NCI-H2029 treated with DMSO at 0.1 percent for 48 hours (cell line): ENCODE measurements around the gene ABCC5.
A peak's percentile ranks its signal among the peaks of the same experiment; 100 is the strongest.
"Not testable (repeated sequence)": the region's sequence is repeated elsewhere in the genome, so short reads cannot be mapped to it uniquely, and the experiment has no call there.

ENCODE experiments used
- DNase-seq: peaks from one replicate; lab custom pipeline; 2025; lab: John Stamatoyannopoulos, UW

Gene ABCC5

GRCh38 chr3:183892610-183893214 is 125.0 kb downstream of the ABCC5 start:
- DNase-seq: peak; percentile 65

- DNase-seq: no peak
These were observed 131.9 kb downstream of the ABCC5 start for GRCh38 chr3:183885766-183886165.

GRCh38 chr3:183884427-183885296 is 133.0 kb downstream of the ABCC5 start, which contains the start of gene PARL:
TSS of gene PARL (minus strand) at chr3:183884880. CDS start at chr3:183884846, 34 bp downstream.
- DNase-seq: peak; percentile 94

DNA sequence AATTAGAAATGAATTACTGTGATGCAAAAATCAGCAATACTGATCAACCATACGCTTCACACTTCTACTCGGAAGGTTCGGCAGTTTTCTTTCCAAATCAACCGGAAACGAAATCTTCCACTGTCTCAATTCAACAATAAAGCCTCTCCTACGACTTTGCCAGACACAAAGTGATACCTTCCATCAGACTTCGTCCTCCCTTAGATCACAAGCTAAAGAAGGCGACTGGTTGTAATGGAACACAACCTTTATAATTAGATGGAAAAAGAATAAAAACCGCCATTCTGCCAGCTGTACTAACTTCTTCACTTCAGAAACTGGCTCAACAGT is 133.6 kb downstream of the ABCC5 start:
- DNase-seq: no peak

GRCh38 chr3:183883291-183884096 is 134.2 kb downstream of the ABCC5 start:
- DNase-seq: no peak

DNA sequence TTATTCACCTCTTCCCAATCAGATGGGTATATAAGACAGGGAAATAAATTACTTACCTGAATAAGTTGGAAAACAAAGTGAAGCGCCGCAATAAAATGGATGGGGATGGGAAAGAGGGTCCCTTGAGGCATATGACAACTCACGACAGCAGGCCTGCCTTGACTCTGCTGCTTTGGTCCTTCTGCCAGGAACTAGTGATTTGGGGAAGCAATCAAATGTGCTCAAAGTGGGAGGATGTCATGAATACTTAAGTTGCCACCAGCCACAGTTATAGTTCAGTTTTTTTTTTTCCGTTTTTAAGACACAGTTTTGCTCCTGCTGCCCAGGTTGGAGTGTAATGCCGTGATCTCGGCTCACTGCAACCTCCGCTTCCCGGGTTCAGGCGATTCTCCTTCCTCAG is 137.6 kb downstream of the ABCC5 start:
- DNase-seq: no peak

DNA sequence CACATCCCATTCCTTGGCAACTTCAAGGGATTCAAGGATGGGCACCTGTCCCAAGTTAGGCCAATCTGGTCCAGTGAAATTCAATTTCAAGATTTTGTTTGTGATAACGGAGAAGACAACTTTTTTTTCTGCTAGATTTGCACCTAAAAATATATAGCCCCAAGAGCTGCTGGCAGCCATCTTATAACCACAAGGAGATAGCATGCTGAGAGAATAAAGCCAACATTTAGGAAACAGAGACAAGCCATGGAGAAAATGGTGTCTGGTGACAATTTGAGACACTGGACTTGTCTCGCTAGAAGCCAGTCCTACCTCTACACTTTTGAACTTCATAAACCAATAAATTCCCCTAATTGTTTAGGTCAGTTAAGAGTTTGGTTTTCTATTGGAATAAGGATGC is 138.4 kb downstream of the ABCC5 start:
- DNase-seq: no peak

DNA sequence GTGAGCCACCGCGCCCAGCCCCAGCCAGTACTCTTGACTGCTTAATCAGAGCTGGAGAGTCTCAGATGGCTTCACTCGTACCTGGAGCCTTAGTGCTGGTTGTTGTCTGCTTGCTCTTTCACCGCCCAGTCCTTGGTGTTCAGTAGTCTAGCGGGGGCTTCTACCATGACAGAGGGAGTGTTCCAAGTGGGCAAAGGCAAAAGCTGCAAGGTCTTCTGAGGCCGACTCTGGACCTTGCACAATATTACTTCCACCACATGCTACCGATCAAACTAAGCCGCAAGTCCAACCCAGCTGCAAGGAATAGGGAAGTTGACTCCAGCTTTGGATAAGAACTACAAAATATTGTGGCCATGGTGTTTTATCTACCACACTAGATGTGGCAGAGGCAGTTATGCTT is 139.6 kb downstream of the ABCC5 start:
- DNase-seq: no peak

GRCh38 chr3:183877227-183877626 is 140.5 kb downstream of the ABCC5 start:
- DNase-seq: not testable (repeated sequence)

GRCh38 chr3:183875411-183875810 is 142.3 kb downstream of the ABCC5 start:
- no peak for DNase-seq

GRCh38 chr3:183873914-183874313 is 143.8 kb downstream of the ABCC5 start:
- no peak for DNase-seq

GRCh38 chr3:183871541-183871940 is 146.1 kb downstream of the ABCC5 start:
- no peak for DNase-seq

DNA sequence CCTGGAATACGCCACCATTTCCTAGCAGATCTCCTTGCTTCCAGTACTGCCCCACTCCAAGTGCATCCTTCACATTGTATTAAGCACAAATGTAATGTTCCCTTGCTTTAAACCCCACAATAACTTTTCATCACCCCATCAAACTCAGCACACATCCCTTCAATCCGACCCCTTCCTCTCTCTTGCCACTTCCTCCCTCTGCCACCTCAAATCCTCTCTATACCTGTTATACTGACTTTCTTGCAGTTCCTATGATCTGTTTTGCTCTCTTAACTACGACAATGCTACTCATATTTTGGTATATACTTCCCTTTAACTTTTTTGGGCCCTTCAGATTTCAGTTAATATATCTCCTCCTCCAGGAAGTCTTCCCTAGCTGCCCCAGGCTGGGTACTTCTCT is 147.1 kb downstream of the ABCC5 start:
- DNase-seq: no peak
